ENCODE results near the gene PCSK1. TPM values are rescaled to one million over a fixed set of nuclear protein-coding genes. Genes with fewer than 3 reads are reported as not detected.

PCSK1 gene
- total RNA-seq, 1 donor, result 0.45 TPM

GRCh38 chr5:96431376-96432187 is 1.5 kb downstream of the PCSK1 start:
- peak; percentile 53 for DNase-seq (ENCODE audit: low read depth)
- H3K4me3 ChIP-seq (ENCODE audit: low read depth, low read length), result no peak overlapping the region
- TF ChIP-seq CTCF (IDR thresholded peaks at IDR 0.05; ENCODE audit: insufficient read depth, low read length), result no peak

GRCh38 chr5:96427824-96428223 is 5.2 kb downstream of the PCSK1 start:
- TF ChIP-seq CTCF (IDR thresholded peaks at IDR 0.05; ENCODE audit: insufficient read depth, low read length), result no peak
- DNase-seq (ENCODE audit: low read depth), result peak; percentile 26

GRCh38 chr5:96426831-96427230 is 6.2 kb downstream of the PCSK1 start:
- no peak overlapping the region for H3K4me3 ChIP-seq (ENCODE audit: low read depth, low read length)
- no peak for TF ChIP-seq CTCF (IDR thresholded peaks at IDR 0.05; ENCODE audit: insufficient read depth, low read length)
- no peak for DNase-seq (ENCODE audit: low read depth)

More at GRCh38 chr5:96427824-96428223, 5.2 kb downstream of the PCSK1 start:
- no peak overlapping the region for H3K4me3 ChIP-seq (ENCODE audit: low read depth, low read length)

- no peak for DNase-seq (ENCODE audit: low read depth)
- no peak overlapping the region for H3K4me3 ChIP-seq (ENCODE audit: low read depth, low read length)
- TF ChIP-seq CTCF (IDR thresholded peaks at IDR 0.05; ENCODE audit: insufficient read depth, low read length), result no peak
Measured at GRCh38 chr5:96425443-96425842, 7.6 kb downstream of the PCSK1 start.

GRCh38 chr5:96415897-96416296 is 17.2 kb downstream of the PCSK1 start:
- no peak overlapping the region for H3K4me3 ChIP-seq (ENCODE audit: low read depth, low read length)
- TF ChIP-seq CTCF (IDR thresholded peaks at IDR 0.05; ENCODE audit: insufficient read depth, low read length), result no peak
- no peak for DNase-seq (ENCODE audit: low read depth)

- DNase-seq (ENCODE audit: low read depth), result no peak
- no peak overlapping the region for H3K4me3 ChIP-seq (ENCODE audit: low read depth, low read length)
- no peak for TF ChIP-seq CTCF (IDR thresholded peaks at IDR 0.05; ENCODE audit: insufficient read depth, low read length)
Measured at GRCh38 chr5:96412868-96413449, 20.1 kb downstream of the PCSK1 start.
